C1 segment of cervical spinal cord (tissue), 14 donors: ENCODE measurements around the gene NUPR1.
"Not testable (repeated sequence)": the region's sequence is repeated elsewhere in the genome, so short reads cannot be mapped to it uniquely, and the experiment has no call there.

Source experiments
- DNase-seq, 14 donors: peaks; one replicate each; lab custom pipeline; 2025; lab: John Stamatoyannopoulos, UW

The NUPR1 gene

DNA sequence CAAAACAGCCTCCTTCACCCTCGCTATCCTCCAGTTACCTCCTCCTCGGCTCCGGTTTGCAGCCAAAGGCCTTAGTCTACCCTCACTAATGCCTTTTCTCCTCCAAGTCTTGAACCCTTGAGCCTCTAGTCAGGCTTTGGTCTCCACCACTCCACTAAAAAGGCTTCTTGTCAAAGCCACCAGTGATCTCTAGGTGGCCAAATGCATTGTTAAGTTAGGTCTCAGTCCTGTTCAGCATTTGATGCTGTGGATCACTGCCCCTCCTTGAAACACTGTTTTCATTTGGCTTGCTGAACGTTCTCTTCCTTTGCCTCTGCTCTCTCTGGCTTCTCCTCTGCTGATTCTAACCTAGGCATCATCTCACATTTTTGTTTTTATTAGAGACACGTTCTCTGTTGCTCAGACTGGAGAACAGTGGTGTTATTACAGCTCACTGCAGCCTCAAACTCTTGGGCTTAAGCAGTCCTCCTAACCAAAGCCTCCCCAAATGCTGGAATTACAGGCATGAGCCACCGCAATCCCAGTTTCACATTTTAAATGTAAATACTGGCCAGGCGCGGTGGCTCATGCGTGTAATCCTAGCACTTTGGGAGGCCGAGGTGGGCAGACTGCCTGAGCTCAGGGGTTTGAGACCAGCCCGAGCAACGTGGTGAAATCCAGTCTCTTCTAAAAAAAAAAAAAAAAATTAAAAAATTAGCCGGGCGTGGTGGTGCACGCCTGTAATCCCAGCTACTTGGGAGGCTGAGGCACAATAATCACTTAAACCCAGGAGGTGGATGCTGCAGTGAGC is 16.1 kb upstream of the NUPR1 start:
- DNase-seq: no peak

DNA sequence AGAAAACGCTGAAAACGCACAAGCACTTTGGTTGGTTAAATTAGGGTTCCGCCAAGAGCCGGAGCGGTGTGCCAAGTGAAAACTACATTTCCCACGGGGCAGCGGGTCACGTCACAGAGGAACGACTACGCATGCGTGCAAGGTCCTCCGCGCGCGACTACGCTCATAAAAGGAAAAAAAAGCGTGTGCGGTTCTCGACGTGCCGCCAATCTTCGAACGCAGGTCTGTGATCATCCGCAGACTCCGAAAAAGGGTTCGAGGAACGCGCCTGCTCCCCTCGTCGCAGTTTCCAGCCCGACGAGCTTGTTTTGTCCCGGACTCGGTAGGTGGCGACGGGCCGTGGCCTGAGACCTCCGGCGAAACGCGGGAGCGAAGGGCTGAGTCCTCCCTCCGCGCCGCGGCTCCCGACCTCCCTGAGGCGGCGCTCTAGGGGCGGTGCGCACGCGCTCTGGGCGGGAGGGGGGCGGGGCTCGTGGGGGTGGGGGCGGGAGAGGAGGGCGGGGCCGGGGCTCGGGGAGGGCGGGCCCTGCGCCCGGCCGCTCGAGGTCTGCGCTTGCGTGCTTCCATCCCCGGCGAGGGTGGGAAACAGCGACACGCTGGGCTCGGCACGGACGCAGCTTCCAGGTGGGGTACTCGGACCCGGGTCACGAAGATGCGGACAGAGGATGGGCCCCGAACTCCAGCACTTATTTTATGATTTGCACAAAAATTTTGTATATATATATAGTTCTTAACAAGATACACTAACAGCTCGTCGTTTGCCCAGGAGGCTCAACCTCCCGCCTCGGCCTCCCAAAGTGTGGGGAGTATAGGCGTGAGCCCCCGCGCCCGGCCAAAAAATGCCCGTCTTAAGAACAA is 15.2 kb upstream of the NUPR1 start, which contains the start of gene SGF29:
SGF29 (plus strand) TSS at position 145 of the 858 bp plus-strand sequence. CDS start 27,150 bp downstream, outside the sequence.
- peak; percentile 39 to 97 (median 92) for DNase-seq

DNA sequence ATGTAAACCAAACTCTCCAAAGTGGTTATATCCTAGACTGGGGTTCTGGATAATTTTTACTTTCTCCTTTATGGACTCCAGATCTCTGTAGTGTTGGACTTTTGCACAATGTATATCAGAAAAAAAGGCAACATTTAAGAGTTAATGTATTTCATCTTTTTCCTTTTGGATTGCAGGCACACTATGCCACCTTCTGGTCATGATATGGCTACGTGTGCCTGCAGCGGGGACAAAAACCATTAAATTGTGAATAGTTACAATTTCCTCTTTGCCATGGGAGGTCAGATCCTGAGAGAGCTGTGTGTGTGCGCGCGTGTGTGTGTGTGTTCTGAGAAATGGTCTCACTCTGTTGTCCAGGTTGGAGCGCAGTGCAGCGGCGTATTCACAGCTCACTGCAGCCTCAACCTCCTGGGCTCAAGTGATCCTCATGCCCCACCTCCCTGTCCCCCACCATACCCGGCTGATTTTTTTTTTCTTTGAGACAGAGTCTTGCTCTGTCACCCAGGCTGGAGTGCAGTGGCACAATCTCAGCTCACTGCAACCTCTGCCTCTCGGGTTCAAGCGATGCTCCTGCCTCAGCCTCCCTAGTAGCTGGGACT is 10.6 kb upstream of the NUPR1 start:
- no peak for DNase-seq

DNA sequence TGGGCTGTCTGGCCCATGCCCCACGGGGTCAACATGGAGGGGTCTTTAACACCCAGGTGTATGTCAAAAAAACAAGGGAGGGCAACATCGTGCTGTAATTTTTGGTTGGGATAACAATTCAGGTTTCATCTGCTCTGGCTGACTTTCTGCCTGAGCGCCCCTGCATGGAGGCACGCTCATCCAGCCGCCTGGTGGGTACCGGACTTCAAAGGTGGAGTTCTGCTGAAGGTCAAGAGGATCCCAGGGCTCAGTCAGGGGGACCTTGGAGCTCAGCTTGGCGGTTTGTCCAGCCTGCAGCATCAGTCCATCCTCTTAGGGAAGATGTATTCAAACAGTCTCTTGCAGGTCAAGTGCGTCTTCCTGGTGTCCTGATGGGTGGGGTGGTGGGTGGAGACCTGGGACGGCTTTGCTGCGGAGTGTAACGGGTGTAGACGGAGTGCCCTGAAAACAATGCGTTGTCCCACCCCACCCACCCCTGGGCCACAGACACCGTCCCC is 9.6 kb upstream of the NUPR1 start:
- no peak for DNase-seq

DNA sequence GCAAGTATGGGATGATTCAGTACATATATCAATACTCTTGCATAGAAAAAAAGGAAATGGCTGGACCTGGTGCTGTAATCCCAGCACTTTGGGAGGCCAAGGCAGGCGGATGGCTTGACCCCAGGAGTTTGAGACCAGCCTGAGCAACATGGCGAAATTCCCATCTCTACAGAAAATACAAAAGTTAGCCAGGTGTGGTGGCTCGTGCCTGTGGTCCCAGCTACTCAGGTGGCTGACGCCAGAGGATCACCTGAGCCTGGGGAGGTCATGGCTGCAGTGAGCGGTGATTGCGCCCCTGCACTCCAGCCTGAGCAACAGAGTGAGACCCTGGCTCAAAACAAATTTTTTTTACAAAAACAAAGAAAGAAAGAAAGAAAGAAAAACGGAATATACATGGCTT is 7.9 kb upstream of the NUPR1 start:
- no peak for DNase-seq

DNA sequence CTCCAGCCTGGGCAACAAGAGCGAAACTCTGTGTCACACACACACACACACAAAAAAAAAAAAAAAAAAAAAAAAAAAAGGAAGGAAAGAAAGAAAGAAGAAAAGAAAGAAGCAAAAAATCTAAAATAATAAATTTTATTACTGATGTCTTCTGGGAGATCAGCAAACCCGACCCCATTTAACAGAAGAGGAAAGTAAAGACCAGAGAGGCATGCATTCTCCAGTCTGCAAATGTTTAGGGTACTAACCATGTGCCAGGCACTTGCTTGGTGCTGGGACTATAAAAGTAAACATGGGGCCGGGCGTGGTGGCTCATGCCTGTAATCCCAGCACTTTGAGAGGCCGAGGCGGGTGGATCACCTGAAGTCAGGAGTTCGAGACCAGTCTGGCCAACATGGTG is 7.2 kb upstream of the NUPR1 start:
- not testable (repeated sequence) for DNase-seq

DNA sequence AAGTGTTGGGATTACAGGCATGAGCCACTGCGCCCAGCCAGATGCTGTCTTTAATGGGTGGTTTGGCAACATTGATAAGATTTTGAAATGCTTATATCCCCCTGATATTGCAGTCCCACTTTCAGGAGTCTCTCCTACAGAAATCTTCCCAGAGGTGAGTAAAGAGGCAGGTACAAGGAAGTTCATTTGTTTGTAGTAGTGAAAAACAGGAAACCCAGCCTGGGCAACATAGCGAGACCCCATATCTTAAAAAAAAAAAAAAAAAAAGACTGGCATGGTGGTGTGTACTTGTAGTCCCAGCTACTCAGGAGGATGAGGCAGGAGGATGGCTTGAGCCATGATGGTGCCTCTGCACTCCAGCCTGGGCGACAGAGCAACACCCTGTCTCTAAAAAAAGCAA is 6.2 kb upstream of the NUPR1 start:
- DNase-seq: no peak

DNA sequence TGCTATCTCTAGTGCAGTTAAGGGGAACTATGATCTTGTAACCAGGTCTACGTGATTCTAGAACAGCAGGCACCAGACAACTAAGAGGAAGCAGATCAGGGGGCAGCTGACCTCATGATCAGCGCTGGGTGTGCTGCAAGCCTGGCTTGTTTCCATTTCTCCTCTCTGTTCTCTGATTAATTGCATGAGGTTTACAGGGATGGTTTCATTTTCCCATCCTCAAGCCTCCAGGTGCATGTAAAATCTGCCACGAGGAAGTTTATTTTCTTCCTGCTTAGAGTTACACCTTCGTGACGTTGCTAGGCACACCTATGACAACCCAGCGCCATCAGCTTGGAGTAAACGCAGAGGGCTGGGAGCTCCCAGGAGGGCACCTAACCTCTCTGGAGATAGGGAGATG is 4.3 kb upstream of the NUPR1 start:
- DNase-seq: peak in 8 of 14 donors; percentile 4 to 54 (median 18)

DNA sequence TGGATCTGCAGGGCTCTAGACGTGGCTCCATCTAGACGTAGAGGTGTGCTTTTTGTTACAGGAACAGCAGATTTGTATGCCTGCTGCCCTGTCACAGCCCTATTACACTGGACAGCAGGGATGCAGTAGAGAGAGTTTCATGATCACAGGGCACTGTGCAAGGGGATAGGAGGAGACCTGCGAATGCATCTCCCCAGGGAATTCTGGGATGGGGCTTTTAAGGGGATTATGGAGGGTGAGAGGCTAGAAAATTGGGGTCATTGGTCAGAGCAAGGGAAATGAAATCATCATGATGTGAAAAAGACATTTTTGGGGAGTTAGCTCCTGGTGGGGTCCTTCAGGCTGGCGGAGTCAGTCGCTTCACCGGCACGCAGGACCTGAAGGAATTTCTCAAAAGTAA is 3.9 kb upstream of the NUPR1 start:
- no peak for DNase-seq

DNA sequence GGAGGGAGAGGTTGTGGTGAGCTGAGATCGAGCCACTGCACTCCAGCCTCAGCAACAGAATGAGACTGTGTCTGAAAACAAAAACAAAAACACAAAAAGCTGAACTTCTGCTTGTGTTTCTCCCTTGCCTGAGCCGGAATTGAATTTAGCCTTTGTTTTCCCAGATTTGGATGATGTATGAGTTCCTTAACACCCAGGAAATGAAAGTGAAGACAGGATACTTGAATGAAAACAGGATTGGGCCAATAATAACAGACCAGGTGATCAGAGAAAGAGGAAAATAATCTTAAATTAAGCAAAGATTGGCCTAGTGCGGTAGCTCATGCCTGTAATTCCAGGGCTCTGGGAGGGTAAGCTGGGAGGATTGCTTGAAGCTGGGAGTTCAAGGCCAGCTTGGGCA is 1.6 kb upstream of the NUPR1 start:
- no peak for DNase-seq

DNA sequence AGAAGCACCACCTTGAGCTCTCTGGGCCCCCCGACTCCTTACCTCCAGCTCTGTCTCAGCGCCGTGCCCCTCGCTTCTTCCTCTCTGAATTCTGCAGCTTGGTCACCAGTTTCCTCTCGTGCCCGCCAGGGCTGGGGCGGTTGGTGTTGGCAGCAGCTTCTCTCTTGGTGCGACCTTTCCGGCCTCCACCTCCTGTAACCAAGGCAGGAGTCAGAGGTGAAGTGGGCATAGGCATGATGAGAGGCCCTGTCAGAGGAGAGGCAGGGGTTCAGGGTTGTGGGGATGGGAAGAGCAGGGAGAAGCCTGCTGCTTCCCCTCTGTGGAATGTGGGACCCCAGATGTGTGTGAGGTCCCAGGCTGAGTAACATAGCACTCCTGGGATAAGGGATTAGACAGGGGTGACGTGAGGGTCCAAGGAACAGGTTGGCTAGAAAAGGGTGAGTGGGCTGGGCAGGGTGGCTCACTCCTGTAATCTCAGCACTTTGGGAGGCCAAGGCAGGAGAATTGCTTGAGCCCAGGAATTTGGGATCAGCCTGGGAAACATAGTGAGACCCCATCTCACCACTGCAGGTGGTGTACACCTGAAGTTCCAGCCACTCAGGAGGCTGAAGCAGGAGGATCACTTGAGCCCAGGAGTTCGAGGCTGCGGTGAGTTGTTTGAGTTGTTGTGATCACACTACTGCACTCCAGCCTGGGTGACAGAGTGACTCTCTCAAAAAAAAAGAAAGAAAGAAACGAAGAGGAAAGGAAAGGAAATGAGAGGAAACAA is 626 bp downstream of the NUPR1 start:
- peak in 1 of 14 donors; percentile 4 for DNase-seq

DNA sequence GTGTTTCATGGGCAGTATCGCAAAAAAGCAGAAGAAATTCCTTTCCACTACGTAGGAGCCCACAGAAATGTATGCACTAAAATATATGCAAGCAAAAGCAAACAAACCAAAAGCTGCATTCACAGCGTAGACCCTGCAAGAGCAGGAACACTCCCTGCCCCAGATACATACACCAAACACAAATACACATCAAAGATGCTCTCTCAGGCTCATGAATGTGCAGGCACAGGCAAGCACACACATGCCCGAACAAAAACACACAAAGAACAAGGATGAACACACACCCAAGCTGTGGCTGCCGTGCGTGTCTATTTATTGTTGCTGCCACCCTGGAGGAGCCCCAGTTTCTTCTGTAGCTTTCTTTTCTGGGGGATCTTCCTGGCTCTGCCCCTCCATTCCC is 1.7 kb downstream of the NUPR1 start:
- DNase-seq: no peak

DNA sequence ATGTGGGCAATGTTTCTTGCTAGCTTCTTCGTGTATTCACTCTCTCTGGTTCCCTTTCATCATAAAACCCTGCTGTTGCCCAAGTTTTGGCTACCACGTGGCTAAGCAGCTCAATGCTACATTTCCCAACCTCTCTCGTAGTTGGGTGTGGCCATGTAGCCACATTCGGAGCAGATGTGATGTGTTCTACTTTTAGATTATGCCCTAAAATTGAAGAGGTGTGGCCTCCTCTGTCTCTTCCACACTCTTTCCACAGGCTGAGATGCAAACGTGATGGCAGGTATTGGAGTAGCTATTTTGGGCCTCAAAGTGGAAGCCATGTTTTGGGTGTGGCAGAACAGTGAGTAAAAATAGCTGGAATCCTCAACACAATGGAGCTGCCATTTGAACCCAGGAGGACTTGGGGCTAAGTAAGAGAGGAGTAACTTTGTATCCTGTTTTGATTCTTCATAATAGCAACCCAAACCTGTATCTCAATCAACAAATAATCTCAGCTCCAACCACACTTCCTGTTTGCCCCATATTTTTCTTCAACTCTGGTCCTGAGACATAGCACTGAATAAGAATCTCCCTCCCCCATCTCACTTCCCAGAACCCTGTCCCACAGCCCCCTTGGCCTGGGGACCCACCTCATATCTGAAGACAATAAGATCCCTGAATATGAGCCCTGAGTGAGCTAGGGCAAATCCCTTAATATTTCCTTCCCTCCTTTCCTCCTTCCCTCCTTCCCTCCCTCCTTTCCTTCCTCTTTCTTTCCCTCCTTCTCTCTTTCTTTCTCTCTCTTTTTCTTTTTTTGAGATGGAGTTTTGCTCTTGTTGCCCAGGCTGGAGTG is 4.0 kb downstream of the NUPR1 start:
- DNase-seq: peak in 1 of 14 donors; percentile 32

DNA sequence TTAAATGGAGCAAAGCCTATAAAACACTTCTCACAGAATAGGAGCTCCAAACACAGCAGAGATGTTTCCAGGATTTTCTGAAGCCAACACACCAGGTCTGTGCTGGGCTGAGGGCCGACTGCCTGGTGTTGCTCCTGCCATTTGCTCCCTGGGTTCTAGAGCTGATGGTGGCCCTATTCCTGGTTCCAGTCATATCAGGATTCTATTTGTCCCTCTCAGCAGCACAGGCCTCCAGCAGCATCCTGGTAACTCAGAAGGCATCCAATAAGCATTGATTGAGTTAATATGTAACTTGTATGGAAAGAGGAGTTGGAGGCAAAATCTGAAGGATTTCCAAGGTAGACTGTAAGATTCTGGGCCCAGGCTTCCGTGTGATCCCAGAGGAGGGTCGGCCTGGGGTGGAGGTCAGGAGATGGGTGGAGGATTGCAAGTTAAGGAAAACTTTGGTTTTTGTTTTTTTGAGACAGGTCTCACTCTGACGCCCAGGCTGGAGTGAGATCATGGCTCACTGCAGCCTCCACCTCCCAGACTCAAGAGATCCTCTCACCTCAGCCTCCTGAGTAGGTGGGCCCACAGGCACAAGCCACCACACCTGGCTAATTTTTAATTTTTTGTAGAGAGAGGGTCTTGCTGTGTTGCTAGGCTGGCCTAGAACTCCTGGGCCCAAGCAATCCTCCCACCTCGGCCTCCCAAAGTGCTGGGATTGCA is 5.7 kb downstream of the NUPR1 start:
- DNase-seq: no peak

DNA sequence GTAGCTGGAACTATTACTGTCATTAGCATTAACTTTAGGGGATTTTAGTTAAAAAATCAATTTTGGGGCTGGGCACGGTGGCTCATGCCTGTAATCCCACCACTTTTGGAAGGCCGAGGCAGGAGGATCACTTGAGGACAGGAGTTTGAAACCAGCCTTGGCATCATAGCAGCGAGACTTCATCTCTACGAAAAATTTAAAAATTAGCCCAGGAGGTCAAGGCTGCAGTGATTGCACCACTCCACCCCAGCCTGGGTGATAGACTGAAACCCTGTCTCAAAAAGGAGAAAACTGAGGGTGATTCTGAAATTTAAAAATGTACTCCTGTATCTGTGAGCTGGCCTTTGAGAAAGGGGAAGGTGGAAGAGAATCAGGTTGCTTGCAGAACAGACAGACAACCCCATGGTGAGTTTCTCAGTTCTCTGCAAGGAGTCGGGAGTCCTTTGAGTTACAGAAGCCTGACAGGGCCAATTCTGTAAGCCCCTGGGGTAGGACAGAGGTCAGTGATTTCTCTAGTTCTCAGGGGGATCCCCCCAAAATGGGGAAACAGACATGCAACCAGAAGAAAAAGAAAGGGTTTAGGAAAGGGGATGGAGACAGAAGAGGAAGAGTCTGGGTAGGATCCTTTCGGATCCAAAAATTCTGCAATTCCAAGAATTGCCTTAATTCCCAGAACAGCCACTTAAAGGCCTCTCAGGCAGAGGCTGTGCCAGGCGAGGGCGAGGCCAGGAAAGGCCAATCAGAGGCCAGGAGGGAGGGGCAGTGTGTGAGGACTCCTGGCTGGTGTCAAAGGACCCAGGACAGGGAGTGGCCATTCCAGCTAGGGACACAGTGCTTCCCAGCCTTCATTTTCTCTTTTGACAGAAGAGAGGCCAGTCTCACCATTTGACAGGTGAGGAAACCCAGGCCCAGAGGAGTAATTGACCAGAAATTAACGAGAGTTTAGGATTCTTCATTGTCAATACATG is 6.7 kb downstream of the NUPR1 start:
- peak in 5 of 14 donors; percentile 1 to 55 (median 5) for DNase-seq

DNA sequence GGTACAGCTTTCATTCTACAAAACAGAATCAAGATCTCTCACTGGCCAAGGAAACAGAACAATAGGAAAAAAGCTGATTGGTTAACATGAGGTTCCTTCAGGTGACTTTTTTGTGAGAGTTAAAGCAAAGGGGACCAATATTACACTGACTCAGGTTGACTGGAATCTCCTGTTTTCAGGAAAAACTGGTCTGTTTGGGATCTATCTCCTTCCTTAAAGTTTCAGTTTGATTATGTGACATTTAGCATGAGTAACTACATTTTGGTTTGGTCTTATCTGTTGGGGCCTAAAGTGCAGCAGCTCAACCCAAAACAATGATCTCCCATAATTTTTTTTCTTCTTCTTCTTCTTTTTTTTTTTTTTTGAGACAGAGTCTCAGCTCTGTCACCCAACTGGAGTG is 9.7 kb downstream of the NUPR1 start:
- DNase-seq: no peak

DNA sequence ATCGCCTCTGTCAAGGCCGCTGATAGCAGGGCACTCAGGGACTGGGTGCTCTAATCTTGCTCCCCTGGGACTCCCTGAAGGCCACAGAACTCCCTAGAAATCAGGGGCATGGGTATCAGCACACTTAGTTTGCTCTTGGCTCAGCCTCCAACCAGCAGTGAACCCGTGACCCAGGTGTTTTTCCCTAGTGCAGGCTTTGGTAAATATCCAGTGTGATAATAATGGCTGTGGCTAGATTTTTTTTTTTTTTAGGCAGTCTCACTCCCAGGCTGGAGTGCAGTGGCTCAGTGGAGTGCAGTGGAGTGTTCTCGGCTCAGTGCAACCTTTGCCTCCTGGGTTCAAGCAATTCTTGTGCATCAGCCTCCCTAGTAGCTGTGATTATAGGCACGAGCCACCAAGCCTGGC is 10.3 kb downstream of the NUPR1 start:
- no peak for DNase-seq

DNA sequence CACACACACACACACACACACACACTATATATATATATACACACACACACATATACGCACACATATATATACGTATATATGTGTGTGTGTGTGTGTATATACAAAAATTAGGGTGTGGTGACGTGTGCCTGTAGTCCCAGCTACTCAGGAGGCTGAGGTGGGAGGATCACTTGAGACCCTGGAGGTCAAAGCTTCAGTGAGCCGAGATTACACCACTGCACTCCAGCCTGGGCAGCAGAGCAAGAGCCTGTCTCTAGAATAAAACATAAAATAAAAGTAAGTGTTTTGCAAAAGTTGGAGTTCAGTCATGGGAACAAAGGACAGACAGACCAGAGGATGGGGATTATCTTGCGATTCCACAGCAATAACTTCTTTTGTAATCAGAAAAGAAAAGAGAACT is 10.8 kb downstream of the NUPR1 start:
- no peak for DNase-seq
